B cell (primary cell): ENCODE results near the gene GSE1.

ENCODE experiments used
- EZH2 ChIP-seq: IDR thresholded peaks from 2 replicates; pipeline ENCODE4 v1.6.1; 2012; ENCODE audit warnings: borderline replicate concordance, low read depth, mild to moderate bottlenecking, moderate library complexity, low read length; ENCODE audit not compliant: insufficient read depth, poor library complexity, severe bottlenecking
- TF ChIP-seq, protein P1 (sequence below): fragments of 200-600 bp; IDR thresholded peaks from one replicate; pipeline ENCODE4 v1.8.0; 2022; ENCODE audit warnings: antibody characterized with exemption, mild to moderate bottlenecking

DNA sequence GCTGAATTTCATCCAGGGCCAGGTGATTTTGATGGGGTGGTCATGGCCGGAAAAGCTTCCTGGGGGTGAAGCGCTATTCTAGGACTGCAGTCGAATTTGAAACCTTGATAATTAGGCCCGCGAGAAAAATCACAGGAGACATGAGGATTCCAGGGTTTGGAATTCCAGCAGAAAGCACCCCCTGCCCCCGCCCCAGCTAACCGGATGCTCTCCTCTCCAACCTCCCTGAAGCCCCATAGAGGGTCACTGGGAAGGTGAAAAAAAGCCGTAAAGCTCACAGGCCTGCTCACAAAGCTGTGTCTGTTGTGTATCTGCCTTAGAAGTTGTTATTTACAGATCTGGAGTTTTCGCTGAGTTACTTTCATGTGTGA lies 76.8 kb downstream of the GSE1 start:
- TF ChIP-seq, protein P1, sequence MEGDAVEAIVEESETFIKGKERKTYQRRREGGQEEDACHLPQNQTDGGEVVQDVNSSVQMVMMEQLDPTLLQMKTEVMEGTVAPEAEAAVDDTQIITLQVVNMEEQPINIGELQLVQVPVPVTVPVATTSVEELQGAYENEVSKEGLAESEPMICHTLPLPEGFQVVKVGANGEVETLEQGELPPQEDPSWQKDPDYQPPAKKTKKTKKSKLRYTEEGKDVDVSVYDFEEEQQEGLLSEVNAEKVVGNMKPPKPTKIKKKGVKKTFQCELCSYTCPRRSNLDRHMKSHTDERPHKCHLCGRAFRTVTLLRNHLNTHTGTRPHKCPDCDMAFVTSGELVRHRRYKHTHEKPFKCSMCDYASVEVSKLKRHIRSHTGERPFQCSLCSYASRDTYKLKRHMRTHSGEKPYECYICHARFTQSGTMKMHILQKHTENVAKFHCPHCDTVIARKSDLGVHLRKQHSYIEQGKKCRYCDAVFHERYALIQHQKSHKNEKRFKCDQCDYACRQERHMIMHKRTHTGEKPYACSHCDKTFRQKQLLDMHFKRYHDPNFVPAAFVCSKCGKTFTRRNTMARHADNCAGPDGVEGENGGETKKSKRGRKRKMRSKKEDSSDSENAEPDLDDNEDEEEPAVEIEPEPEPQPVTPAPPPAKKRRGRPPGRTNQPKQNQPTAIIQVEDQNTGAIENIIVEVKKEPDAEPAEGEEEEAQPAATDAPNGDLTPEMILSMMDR = no peak
- TF ChIP-seq EZH2 = no peak
